GM18907 (cell line): ENCODE results near the gene ALDH1L2.
A peak's percentile ranks its signal among the peaks of the same experiment; 100 is the strongest.
"Not testable (repeated sequence)": the region's sequence is repeated elsewhere in the genome, so short reads cannot be mapped to it uniquely, and the experiment has no call there.

Experiments
- ATAC-seq: cut with Tn5 transposase; IDR thresholded peaks from one replicate; pipeline ENCODE4 v1.9.1; 2021; ENCODE audit warnings: mild to moderate bottlenecking, moderate library complexity; ENCODE audit not compliant: unreplicated experiment

ALDH1L2 gene

GRCh38 chr12:105084251-105085250 is at the start of gene ALDH1L2:
ALDH1L2 (minus strand) TSS chr12:105084458; CDS start chr12:105084436, 22 bp downstream.
- ATAC-seq = peak; percentile 90

GRCh38 chr12:105120551-105120950 is 36.3 kb upstream of the ALDH1L2 start:
- ATAC-seq = no peak

DNA sequence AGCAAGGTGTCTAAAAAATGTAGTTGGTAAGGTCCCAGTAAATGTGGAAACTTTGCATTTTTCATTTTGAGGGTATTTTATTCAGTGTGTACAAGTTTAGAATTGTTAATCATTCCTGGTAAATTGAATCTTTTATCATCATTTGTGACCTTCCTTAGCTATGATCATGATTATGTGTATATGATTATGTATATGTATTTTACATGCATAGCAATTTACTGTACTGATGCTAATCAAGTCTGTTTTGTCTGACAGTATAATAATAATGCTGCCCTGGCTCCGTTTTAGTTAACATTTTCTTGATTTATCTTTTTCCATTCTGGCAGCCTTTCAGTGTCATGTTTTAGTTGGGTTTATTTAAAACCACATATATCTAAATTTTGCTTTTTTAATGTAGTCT is 32.7 kb upstream of the ALDH1L2 start:
- ATAC-seq = no peak

DNA sequence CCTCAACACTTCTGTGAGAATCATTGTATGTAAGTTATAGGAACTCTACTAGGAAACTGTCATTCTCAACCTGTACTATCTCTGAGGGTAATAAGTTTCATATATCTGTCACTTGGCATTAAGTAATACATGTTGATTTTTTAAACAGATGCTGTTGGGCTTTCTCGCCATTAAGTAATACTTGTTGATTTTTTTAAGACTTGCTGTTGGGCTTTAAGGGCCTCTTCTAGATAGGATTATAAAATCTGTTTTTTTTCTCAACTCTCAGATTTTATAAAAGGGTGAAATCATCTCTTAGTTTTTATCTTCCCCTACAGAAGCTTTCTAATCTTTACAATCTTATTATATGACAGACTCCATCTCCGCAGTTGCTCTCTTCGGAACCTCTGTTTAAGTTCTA is 28.8 kb upstream of the ALDH1L2 start:
- no peak for ATAC-seq

DNA sequence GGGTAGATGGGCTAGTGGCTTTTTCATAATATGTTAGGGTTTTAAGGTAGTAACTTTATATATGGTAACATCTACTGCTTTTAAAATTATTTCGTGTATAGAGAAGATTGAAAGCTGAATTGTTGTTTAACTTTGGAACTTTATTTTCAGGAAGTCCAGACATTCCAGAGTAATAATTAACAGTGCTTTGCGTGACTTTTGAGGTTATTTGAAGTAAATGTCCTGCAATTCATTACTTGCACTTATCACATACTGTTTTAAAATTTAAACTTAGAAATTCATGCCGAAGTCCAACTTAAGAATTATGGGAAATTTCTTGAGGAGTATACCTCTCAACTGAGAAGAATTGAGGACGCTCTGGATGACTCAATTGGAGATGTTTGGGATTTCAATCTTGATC is 26.6 kb upstream of the ALDH1L2 start:
- ATAC-seq = no peak

DNA sequence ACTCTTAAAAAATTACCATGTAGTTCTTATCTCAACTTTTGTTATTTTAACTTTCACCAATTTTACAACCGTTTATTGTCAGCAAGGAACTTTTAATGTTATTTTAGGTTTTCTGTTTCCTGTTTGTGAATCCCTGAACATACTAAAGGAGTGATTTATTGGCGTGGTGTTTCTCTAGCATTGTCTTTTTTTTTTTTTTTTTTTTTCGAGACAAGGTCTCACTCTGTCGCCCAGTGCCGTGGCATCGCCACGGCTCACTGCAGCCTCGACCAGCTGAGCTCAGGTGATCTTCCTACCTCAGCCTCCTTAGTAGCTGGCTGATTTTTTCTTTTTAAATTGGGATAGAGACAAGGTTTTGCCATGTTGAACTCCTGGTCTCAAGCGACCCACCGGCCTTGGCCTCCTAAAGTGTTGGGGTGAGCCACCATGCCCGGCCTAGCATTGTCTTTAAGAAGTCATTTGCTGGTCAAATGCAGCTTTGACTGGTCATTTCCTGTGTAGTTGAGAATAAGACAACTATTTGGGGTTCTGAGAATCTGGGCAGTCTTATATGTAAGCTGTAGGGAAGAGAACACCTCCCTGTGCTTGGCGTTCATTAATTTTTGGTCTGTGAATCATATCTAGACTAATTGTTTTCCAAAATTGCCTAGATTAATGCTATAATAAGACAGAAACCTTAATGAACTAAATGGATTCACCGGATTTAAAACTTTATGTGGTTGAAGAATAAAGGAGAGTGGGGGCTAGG is 25.4 kb upstream of the ALDH1L2 start:
- ATAC-seq = peak; percentile 44

- ATAC-seq = peak; percentile 89
Measured at GRCh38 chr12:105107494-105108371, 23.5 kb upstream of the ALDH1L2 start, which contains the start of gene WASHC4. WASHC4 (plus strand) TSS chr12:105107731; CDS start chr12:105107801, 70 bp downstream.

GRCh38 chr12:105107171-105107493 is 22.9 kb upstream of the ALDH1L2 start:
- ATAC-seq = peak; percentile 25

GRCh38 chr12:105106621-105107020 is 22.4 kb upstream of the ALDH1L2 start:
- no peak for ATAC-seq

- ATAC-seq = no peak
Measured at GRCh38 chr12:105104762-105105161, 20.5 kb upstream of the ALDH1L2 start.

DNA sequence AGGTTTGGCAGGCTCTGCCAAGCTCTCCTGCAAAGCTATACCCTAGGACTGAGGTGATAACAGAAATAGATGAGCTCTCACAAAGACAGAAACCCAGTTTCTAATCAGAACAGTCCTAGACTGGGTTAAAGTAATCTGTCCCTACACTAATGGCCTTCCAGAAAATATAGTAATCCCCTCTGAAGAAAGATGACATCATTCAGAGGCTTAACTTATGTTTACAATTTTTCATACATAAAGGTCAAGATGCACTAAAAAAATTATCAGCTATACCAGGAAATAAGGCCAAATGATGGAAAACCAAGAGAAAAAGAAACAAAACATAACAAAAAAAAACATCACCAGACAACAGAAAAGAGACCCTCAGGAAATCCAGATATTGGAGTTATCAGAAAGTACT is 18.4 kb upstream of the ALDH1L2 start:
- ATAC-seq = no peak

GRCh38 chr12:105100998-105101397 is 16.7 kb upstream of the ALDH1L2 start:
- no peak for ATAC-seq

DNA sequence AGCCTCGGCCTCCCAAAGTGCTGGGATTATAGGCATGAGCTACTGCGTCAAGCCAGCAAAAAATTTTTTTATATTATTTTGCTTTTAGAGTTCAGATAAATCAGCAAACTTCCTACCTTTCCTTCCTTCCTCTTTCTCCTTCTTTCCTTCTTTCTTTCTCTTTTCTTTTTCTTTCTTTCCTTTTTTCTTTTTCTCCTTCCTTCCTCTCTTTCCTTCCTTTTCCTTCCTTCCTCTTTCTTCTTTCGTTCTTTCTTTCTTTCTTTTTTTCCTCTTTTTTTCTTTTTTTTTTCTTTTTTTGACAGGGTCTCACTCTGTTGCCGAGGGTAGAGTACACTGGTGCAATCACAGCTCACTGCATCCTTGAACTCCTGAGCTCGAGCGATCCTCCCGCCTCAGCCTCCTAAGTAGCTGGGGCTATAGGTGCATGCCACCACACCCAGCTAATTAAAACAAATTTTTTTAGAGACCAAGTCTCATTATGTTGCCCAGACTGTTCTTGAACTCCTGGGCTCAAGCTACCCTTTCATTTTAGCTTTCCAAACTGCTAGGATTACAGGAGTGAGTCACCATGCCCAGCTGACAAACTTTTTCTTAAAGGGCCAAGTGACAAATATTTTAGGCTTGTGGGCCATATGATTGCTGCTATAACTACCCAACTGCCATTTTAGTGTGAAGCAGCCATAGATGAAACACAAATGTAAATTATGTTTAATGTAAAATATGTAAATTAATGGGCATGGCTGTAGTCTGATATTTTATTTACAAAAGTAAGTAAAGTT is 16.1 kb upstream of the ALDH1L2 start:
- ATAC-seq = no peak

DNA sequence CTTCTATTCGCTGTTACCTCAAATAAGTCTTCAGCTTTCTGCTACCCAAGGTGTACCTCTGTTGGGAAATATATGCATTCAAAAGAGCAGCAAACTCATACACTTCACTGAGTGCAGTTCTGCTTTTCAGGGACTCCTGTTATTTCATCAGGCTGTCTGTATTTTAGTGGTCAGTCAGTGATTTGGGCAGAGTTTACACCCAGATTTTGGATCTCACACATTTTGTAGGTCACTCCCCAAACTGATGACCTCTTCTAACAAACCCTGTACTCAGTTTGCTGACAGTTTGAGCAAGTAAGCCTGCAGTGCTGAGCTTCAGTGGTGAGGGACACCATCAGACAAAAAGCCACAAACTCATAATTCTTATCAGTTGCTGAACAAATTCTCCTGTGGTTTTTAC is 15.1 kb upstream of the ALDH1L2 start:
- ATAC-seq = no peak

DNA sequence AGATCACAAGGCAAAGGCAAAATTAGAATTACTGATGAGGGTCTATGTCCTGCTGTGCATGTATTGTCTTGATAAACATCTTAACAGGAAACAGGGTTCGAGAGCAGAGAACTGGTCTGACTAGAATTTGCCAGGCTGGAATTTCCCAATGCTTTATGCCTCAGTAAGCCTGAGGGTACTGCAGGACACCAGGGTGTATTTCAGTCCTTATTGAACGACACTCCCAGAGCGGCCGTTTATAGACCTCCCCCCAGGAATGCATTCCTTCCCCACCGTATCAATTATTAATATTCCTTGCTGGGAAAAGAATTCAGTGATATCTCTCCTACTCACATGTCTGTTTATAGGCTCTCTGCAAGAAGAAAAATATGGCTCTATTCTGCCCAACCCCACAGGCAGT is 11.1 kb upstream of the ALDH1L2 start:
- not testable (repeated sequence) for ATAC-seq

- no peak for ATAC-seq
Measured at GRCh38 chr12:105092336-105092735, 8.1 kb upstream of the ALDH1L2 start.

GRCh38 chr12:105091476-105092206 is 7.4 kb upstream of the ALDH1L2 start:
- no peak for ATAC-seq

DNA sequence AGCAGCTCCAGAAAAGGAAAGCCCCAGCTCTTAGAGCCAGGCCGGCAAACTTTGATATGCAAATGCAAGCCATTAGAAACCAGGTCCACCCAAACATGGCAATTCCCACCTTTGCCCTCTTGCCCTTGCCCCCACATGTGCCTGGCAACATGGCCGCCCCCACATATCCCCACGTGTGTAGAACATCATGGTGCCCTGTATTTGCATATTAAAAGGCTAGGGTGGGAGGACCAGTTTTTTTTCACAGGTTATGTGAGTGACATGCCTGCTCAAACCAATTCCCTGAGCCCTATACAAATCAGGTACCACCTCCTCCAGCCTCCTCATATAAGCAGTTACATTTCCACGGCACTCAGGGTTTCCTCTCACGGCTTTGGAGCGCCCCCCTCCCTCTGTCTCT is 6.1 kb upstream of the ALDH1L2 start:
- no peak for ATAC-seq

DNA sequence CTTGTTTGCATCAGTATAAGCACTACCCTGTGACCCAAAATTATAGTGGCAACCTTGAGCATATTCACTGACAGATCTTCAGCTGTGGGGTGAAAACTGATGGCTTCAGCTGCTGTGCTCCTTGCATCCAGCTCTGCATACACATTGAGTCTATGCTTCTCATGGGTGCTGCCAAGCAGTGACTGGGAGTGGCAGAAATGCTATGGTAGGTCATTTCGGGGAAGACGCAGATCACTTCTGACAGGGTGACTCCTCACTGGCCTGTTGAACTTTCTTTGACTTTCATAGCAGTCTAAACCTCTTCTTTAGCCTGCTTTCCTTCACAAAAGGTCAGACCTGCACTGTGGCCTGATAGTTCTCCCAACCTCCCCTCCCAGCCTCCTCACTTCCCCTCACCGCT is 5.6 kb upstream of the ALDH1L2 start:
- ATAC-seq = no peak
